Esophagus squamous epithelium (tissue), 4 donors: Measurements from ENCODE around the gene MINDY2.

Experiments used
- CTCF ChIP-seq, 6 experiments: fragments of 450-650 bp in 4 of 6; fragments of 200-600 bp in 2 of 6; sonication (generic) in 2 of 6; IDR thresholded peaks; one replicate each; pipeline ENCODE4 v1.5.1; 2016 to 2019; ENCODE audit warnings: antibody characterized with exemption in 6 of 6, mild to moderate bottlenecking in 4 of 6, moderate library complexity in 4 of 6
- POLR2A ChIP-seq, 4 donors: fragments of 450-650 bp; IDR thresholded peaks; one replicate each; pipeline ENCODE4 v1.6.1; 2017; ENCODE audit warnings: antibody characterized with exemption in 4 of 4, mild to moderate bottlenecking in 4 of 4, moderate library complexity in 3 of 4

DNA sequence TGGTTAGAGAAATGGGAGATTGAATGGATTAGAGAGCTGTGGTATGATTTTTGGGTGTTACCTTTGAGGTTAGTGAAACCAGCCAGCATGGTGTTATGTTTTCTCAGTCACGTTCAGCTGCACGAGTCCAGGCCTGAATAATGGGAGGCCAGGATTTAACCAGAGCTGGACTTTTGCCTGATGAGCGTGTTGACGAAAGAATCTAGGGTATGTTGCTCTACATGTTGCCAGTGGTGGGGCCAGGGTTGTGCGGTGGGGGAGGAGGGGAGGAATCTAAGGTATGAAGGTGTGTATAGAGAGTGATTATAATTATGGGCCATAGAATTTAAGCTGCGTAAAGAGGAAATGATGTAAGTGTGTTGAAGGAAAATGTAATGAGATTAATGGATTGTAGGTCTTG is 22.8 kb downstream of the MINDY2 start:
- TF ChIP-seq POLR2A (IDR thresholded peaks at IDR 0.05), result no peak
- no peak for TF ChIP-seq CTCF (IDR thresholded peaks at IDR 0.05)
